ENCODE data around the gene EEF1G. TPM values are rescaled to one million over a fixed set of nuclear protein-coding genes. Genes with fewer than 3 reads are reported as not detected.

Gene EEF1G
- total and polyA plus RNA-seq, 4 donors, result 941 to 1,160 (median 1,086) TPM

- Histone ChIP-seq H3K27ac (ENCODE audit: low read depth in 1 of 2, low read length in 1 of 2) (peak overlapping the region; percentile 73 to 90), H3K9ac (ENCODE audit: insufficient read depth in 1 of 2, low read length in 2 of 2) (peak overlapping the region; percentile 37 to 86), H3K36me3 (ENCODE audit: control insufficient read depth in 4 of 4, insufficient read depth in 4 of 4, low read length in 4 of 4) (peaks cover 0 to 29% (median 7%) of the 10 kb centered on the region in 4 donors), H3K9me3 (ENCODE audit: control insufficient read depth in 4 of 4, insufficient read depth in 3 of 4, low read length in 3 of 4) (no peaks in the 10 kb centered on the region), H3K27me3 (ENCODE audit: control insufficient read depth in 3 of 3, insufficient read depth in 3 of 3, low read length in 2 of 3) (no peaks in the 10 kb centered on the region), H3K4me3 (peak overlapping the region; percentile 60), H3K4me1 (ENCODE audit: control insufficient read depth in 5 of 5, insufficient read depth in 5 of 5, low read length in 5 of 5) (peaks cover 0 to 15% (median 6%) of the 10 kb centered on the region in 5 donors)
- ATAC-seq (ENCODE audit: insufficient read depth, low FRiP score), result peak; percentile 5
- no peak for TF ChIP-seq CTCF (IDR thresholded peaks at IDR 0.05; ENCODE audit: control extremely low read depth, extremely low read depth)
- DNase-seq, result peak; percentile 86 to 92 (median 88)
- WGBS, 2 donors, result 0 to 1% methylated on average over 34 of the region's 34 CpGs
Observed at GRCh38 chr11:62611705-62612365, 38.1 kb upstream of the EEF1G start.

GRCh38 chr11:62610814-62611704 lies 37.4 kb upstream of the EEF1G start:
- Histone ChIP-seq H3K36me3 (ENCODE audit: control insufficient read depth in 4 of 4, insufficient read depth in 4 of 4, low read length in 4 of 4) (peaks cover 0 to 28% (median 6%) of the 10 kb centered on the region in 4 donors), H3K4me3 (peak overlapping the region; percentile 60), H3K9ac (ENCODE audit: insufficient read depth in 1 of 2, low read length in 2 of 2) (peak overlapping the region; percentile 37 to 86), H3K4me1 (ENCODE audit: control insufficient read depth in 5 of 5, insufficient read depth in 5 of 5, low read length in 5 of 5) (peaks cover 0 to 15% (median 6%) of the 10 kb centered on the region in 5 donors), H3K27ac (ENCODE audit: low read depth in 1 of 2, low read length in 1 of 2) (peak overlapping the region; percentile 73 to 90), H3K27me3 (ENCODE audit: control insufficient read depth in 3 of 3, insufficient read depth in 3 of 3, low read length in 2 of 3) (no peaks in the 10 kb centered on the region), H3K9me3 (ENCODE audit: control insufficient read depth in 4 of 4, insufficient read depth in 3 of 4, low read length in 3 of 4) (no peaks in the 10 kb centered on the region)
- WGBS, 2 donors, result 56 to 72% methylated on average over 28 of the region's 28 CpGs
- no peak for ATAC-seq (ENCODE audit: insufficient read depth, low FRiP score)
- DNase-seq, result no peak
- TF ChIP-seq CTCF (IDR thresholded peaks at IDR 0.05; ENCODE audit: control extremely low read depth, extremely low read depth), result no peak

- TF ChIP-seq CTCF (IDR thresholded peaks at IDR 0.05; ENCODE audit: control extremely low read depth, extremely low read depth), result no peak
- Histone ChIP-seq H3K27ac (ENCODE audit: low read depth in 1 of 2, low read length in 1 of 2) (peak overlapping the region in 1 of 2 donors; percentile 17), H3K27me3 (ENCODE audit: control insufficient read depth in 3 of 3, insufficient read depth in 3 of 3, low read length in 2 of 3) (no peaks in the 10 kb centered on the region), H3K36me3 (ENCODE audit: control insufficient read depth in 4 of 4, insufficient read depth in 4 of 4, low read length in 4 of 4) (peaks cover 0 to 31% (median 8%) of the 10 kb centered on the region in 4 donors), H3K4me1 (ENCODE audit: control insufficient read depth in 5 of 5, insufficient read depth in 5 of 5, low read length in 5 of 5) (peaks cover 0 to 15% (median 6%) of the 10 kb centered on the region in 5 donors), H3K9me3 (ENCODE audit: control insufficient read depth in 4 of 4, insufficient read depth in 3 of 4, low read length in 3 of 4) (no peaks in the 10 kb centered on the region), H3K9ac (ENCODE audit: insufficient read depth in 1 of 2, low read length in 2 of 2) (no peak overlapping the region), H3K4me3 (no peak overlapping the region)
- WGBS, 2 donors, result 81 to 88% methylated on average over 6 of the region's 6 CpGs
- ATAC-seq (ENCODE audit: insufficient read depth, low FRiP score) (no peak), DNase-seq (no peak)
Observed at GRCh38 chr11:62610403-62610802, 36.7 kb upstream of the EEF1G start.
